ENCODE results near the gene TTLL5.

DNA sequence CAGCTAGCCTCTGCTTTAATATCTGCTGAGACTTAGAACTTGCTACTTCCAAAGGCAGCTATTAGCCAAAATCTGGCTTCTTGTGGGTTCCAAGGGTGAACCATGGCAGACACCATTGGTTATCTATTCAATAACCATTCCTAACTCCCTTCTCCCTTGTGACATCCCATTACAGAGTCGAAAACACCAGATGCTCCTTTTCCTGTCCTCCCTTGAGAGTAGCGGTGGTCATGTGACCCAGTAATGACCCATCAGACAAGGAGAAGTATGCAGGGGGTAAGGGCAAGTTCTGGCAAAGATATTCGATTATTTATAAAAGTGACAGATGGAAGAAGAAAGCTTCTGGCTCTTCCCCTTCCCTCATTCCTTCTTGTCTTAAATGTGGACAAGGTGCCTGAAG is 300.6 kb downstream of the TTLL5 start:
- TF ChIP-seq GATA2 (IDR thresholded peaks at IDR 0.05; ENCODE audit: low read depth, low read length) (no peak), GATA3 (IDR thresholded peaks at IDR 0.05; ENCODE audit: low read depth, low read length) (no peak)
